H1 (cell line): ENCODE data around the gene DIAPH2. TPM values are rescaled to one million over a fixed set of nuclear protein-coding genes. Genes with fewer than 3 reads are reported as not detected.

Experiments used
- CTCF ChIA-PET: fragments of 300-600 bp; sonication (Branson Sonifier 250); formaldehyde crosslinking; loops from one replicate; lab custom pipeline; 2021; ENCODE audit not compliant: partially characterized antibody; lab: Charles Lee
- POLR2A ChIA-PET: fragments of 300-600 bp; sonication (Branson Sonifier 250); formaldehyde crosslinking; loops from one replicate; lab custom pipeline; 2021; ENCODE audit warnings: inconsistent platforms; ENCODE audit not compliant: partially characterized antibody; lab: Charles Lee
- DNase-seq, 2 experiments: peaks; one replicate each; pipeline versions ENCODE4 v3.0.0 to v3.0.0-alpha.2; 2010 to 2022; ENCODE audit warnings: low spot score in 2 of 2, low read depth in 1 of 2, mixed read lengths in 1 of 2
- FAIRE-seq: peaks from 2 replicates; lab custom pipeline; 2011; peaks lifted over from hg19 to GRCh38; lab: Jason Lieb, UNC
- H2AFZ ChIP-seq: 2 replicates; pipeline ENCODE4 v1.8.1; 2012; ENCODE audit warnings: low read length, inconsistent platforms
- H2AK5ac ChIP-seq: 2 replicates; pipeline ENCODE4 v1.6.1; 2013; ENCODE audit warnings: low read depth, low read length
- H2BK120ac ChIP-seq: replicated peaks from 2 replicates; pipeline ENCODE3; 2013; ENCODE audit warnings: low read depth, low read length, inconsistent platforms
- H2BK12ac ChIP-seq: 2 replicates; pipeline ENCODE4 v1.6.1; 2013; ENCODE audit warnings: low read depth, low read length
- H2BK15ac ChIP-seq: 2 replicates; pipeline ENCODE4 v1.6.1; 2013; ENCODE audit warnings: low read length
- H2BK20ac ChIP-seq: 2 replicates; pipeline ENCODE4 v1.6.1; 2013; ENCODE audit warnings: low read length
- H2BK5ac ChIP-seq: 2 replicates; pipeline ENCODE4 v1.6.1; 2013; ENCODE audit warnings: low read depth, low read length
- H3K14ac ChIP-seq: 2 replicates; pipeline ENCODE4 v1.6.1; 2013; ENCODE audit warnings: inconsistent platforms; ENCODE audit not compliant: insufficient read length
- H3K18ac ChIP-seq: 2 replicates; pipeline ENCODE4 v1.6.1; 2013; ENCODE audit warnings: low read length; ENCODE audit errors: extremely low read depth
- H3K23ac ChIP-seq: 2 replicates; pipeline ENCODE4 v1.6.1; 2013; ENCODE audit warnings: inconsistent platforms; ENCODE audit not compliant: insufficient read length
- H3K23me2 ChIP-seq: 2 replicates; pipeline ENCODE4 v1.6.1; 2013; ENCODE audit warnings: low read depth, low read length
- H3K27ac ChIP-seq: 2 replicates; pipeline ENCODE4 v1.6.1; 2011; ENCODE audit warnings: low read depth, low read length, inconsistent platforms
- H3K27me3 ChIP-seq, 4 experiments: replicated peaks in 1 of 4; 1 replicate in 1 of 4; 2 replicates in 3 of 4; pipeline versions ENCODE4 v1.6.1 to v1.8.1; 2011 to 2013; ENCODE audit warnings: low read length in 3 of 4, mild to moderate bottlenecking in 3 of 4, inconsistent platforms in 2 of 4, mixed read lengths in 2 of 4, moderate library complexity in 1 of 4; ENCODE audit not compliant: control insufficient read depth in 3 of 4, insufficient read depth in 3 of 4; ENCODE audit errors: extremely low read depth in 1 of 4
- H3K36me3 ChIP-seq, 4 experiments: 2 replicates each; pipeline versions ENCODE4 v1.6.1 to v1.8.1; 2011 to 2013; ENCODE audit warnings: mild to moderate bottlenecking in 4 of 4, low read length in 3 of 4, moderate library complexity in 2 of 4, control low read depth in 1 of 4, inconsistent platforms in 1 of 4; ENCODE audit not compliant: insufficient read depth in 4 of 4, control insufficient read depth in 2 of 4
- H3K4ac ChIP-seq: replicated peaks from 2 replicates; pipeline ENCODE3; 2013; ENCODE audit warnings: low read length, low read depth, mixed read lengths, inconsistent platforms; ENCODE audit not compliant: insufficient read length
- H3K4me1 ChIP-seq, 4 experiments: replicated peaks in 1 of 4; 1 replicate in 1 of 4; 2 replicates in 3 of 4; pipeline versions ENCODE4 v1.6.1 to v1.8.1; 2011 to 2013; ENCODE audit warnings: low read length in 3 of 4, inconsistent platforms in 2 of 4, mixed read lengths in 1 of 4; ENCODE audit not compliant: insufficient read depth in 4 of 4, control insufficient read depth in 3 of 4
- H3K4me2 ChIP-seq, 2 experiments: 2 replicates each; pipeline versions ENCODE4 v1.6.1 to v1.8.1; 2011 to 2013; ENCODE audit warnings: low read depth in 2 of 2, low read length in 2 of 2, control low read depth in 1 of 2, inconsistent platforms in 1 of 2, mild to moderate bottlenecking in 1 of 2; ENCODE audit not compliant: insufficient read depth in 1 of 2
- H3K4me3 ChIP-seq, 4 experiments: fragments of 200-600, 300-600 bp in 1 of 4; sonication (generic), shearing (Covaris generic), sonication (Bioruptor Twin) in 1 of 4; 2 replicates each; pipeline versions ENCODE4 v1.5.1 to v1.8.1; 2011 to 2016; ENCODE audit warnings: low read length in 4 of 4, low read depth in 3 of 4, control low read depth in 2 of 4, inconsistent platforms in 2 of 4, mild to moderate bottlenecking in 2 of 4, mixed read lengths in 1 of 4, moderate library complexity in 1 of 4; ENCODE audit not compliant: insufficient read depth in 2 of 4; ENCODE audit errors: extremely low read depth in 1 of 4
- H3K56ac ChIP-seq: replicated peaks from 2 replicates; pipeline ENCODE3; 2013; ENCODE audit warnings: low read depth, mild to moderate bottlenecking, mixed read lengths, low read length, inconsistent platforms; ENCODE audit not compliant: insufficient read length
- H3K79me1 ChIP-seq: 2 replicates; pipeline ENCODE4 v1.6.1; 2013; ENCODE audit warnings: low read depth, low read length, control low read depth
- H3K79me2 ChIP-seq, 2 experiments: 2 replicates each; pipeline versions ENCODE4 v1.6.1 to v1.8.1; 2012 to 2013; ENCODE audit warnings: low read length in 2 of 2, mild to moderate bottlenecking in 2 of 2, inconsistent platforms in 1 of 2; ENCODE audit not compliant: insufficient read depth in 2 of 2, control insufficient read depth in 1 of 2
- H3K9ac ChIP-seq, 4 experiments: replicated peaks in 1 of 4; 1 replicate in 1 of 4; 2 replicates in 3 of 4; pipeline versions ENCODE4 v1.6.1 to v1.8.1; 2011 to 2013; ENCODE audit warnings: low read depth in 3 of 4, low read length in 3 of 4, control low read depth in 2 of 4, mild to moderate bottlenecking in 2 of 4, moderate library complexity in 2 of 4, inconsistent platforms in 1 of 4; ENCODE audit errors: extremely low read depth in 1 of 4
- H3K9me3 ChIP-seq, 2 experiments: 2 replicates each; pipeline versions ENCODE4 v1.6.1 to v1.8.1; 2012 to 2013; ENCODE audit warnings: mild to moderate bottlenecking in 2 of 2, moderate library complexity in 2 of 2, control low read depth in 1 of 2, inconsistent platforms in 1 of 2, low read depth in 1 of 2, low read length in 1 of 2, mixed read lengths in 1 of 2; ENCODE audit not compliant: insufficient read depth in 2 of 2
- H4K20me1 ChIP-seq, 2 experiments: replicated peaks in 1 of 2; 2 replicates each; pipeline versions ENCODE3 to v1.8.1; 2011 to 2013; ENCODE audit warnings: inconsistent platforms in 2 of 2, low read length in 2 of 2, mild to moderate bottlenecking in 1 of 2; ENCODE audit not compliant: insufficient read depth in 2 of 2, control insufficient read depth in 1 of 2
- H4K5ac ChIP-seq: 2 replicates; pipeline ENCODE4 v1.6.1; 2013; ENCODE audit warnings: low read length, low read depth, mixed read lengths, inconsistent platforms; ENCODE audit not compliant: insufficient read length
- H4K8ac ChIP-seq: 2 replicates; pipeline ENCODE4 v1.8.0; 2013; ENCODE audit warnings: mild to moderate bottlenecking, moderate library complexity, low read length, inconsistent platforms; ENCODE audit not compliant: insufficient read depth; ENCODE audit errors: extremely low read depth
- H4K91ac ChIP-seq: replicated peaks from 2 replicates; pipeline ENCODE3; 2013; ENCODE audit warnings: low read length, mixed read lengths, inconsistent platforms; ENCODE audit not compliant: insufficient read length
- CHD1 ChIP-seq: IDR thresholded peaks from 2 replicates; pipeline ENCODE4 v1.6.1; 2012; ENCODE audit warnings: low read depth, low read length, improper control_type of control experiment
- CREB1 ChIP-seq: IDR thresholded peaks from 2 replicates; pipeline ENCODE4 v1.6.1; 2012; ENCODE audit warnings: inconsistent platforms
- E2F6 ChIP-seq: IDR thresholded peaks from 2 replicates; pipeline ENCODE4 v1.6.1; 2012; ENCODE audit warnings: inconsistent platforms
- JUND ChIP-seq: IDR thresholded peaks from 2 replicates; pipeline ENCODE4 v1.6.1; 2011; ENCODE audit warnings: mild to moderate bottlenecking, improper control_type of control experiment, low read length
- KDM5A ChIP-seq: fragments of 200-600 bp; IDR thresholded peaks from 2 replicates; pipeline ENCODE4 v1.7.1; 2012; ENCODE audit warnings: mild to moderate bottlenecking, low read length, inconsistent platforms, mixed read lengths
- POLR2AphosphoS5 ChIP-seq: IDR thresholded peaks from 2 replicates; pipeline ENCODE4 v1.6.1; 2011; ENCODE audit warnings: low read depth, low read length
- SP1 ChIP-seq: IDR thresholded peaks from 2 replicates; pipeline ENCODE4 v1.6.1; 2011; ENCODE audit warnings: low read depth, low read length
- TBP ChIP-seq: IDR thresholded peaks from 2 replicates; pipeline ENCODE4 v1.6.1; 2011; ENCODE audit warnings: low read depth, low read length, improper control_type of control experiment
- WGBS, 2 experiments: shearing (Covaris generic) in 1 of 2; methylation state at CpG; one replicate each; pipeline versions ENCODE4 v1.1.6 to v1.1.7; 2013 to 2015; ENCODE audit warnings: low lambda C conversion rate in 2 of 2, mixed read lengths in 2 of 2, inconsistent platforms in 1 of 2, low coverage in 1 of 2, missing lambda C conversion rate in 1 of 2; ENCODE audit not compliant: insufficient replicate concordance in 2 of 2, insufficient coverage in 1 of 2, insufficient read length in 1 of 2; ENCODE audit errors: extremely low coverage in 1 of 2, missing lambda C conversion rate in 1 of 2; 5-methylcytosine and 5-hydroxymethylcytosine counted together
- polyA plus RNA-seq, 7 experiments: library from polyadenylated mRNA; depleted of rRNA in 3 of 7; stranded (reverse) in 5 of 7; unstranded in 2 of 7; fragments of >200 nt in 5 of 7; fragments of 200-250 nt in 2 of 7; gene quantifications; 1 replicate in 5 of 7; 2 replicates in 1 of 7; 4 replicates in 1 of 7; pipeline versions ENCODE4 v1.2.1 to v1.2.3, GENCODE V29; 2011 to 2013; ENCODE audit warnings: missing spikeins in 2 of 7, mixed read lengths in 2 of 7
- total RNA-seq: library from RNA; stranded (reverse); fragmentation: NEBNext Ultra II Directional; extraction: Animal tissue kit (Norgen Biotek cat#: 25700); gene quantifications from 2 replicates; pipeline ENCODE4 v1.2.1, GENCODE V29; 2021
- TF ChIP-seq, protein P1 (sequence below): IDR thresholded peaks from 2 replicates; pipeline ENCODE4 v1.6.1; 2012; ENCODE audit warnings: low read length, inconsistent platforms
- TF ChIP-seq, protein P2 (sequence below), 3 experiments: IDR thresholded peaks; 1 replicate in 2 of 3; 2 replicates in 1 of 3; pipeline versions ENCODE4 v1.5.1 to v1.6.1; 2011; ENCODE audit warnings: low read length in 3 of 3, mild to moderate bottlenecking in 3 of 3, inconsistent platforms in 2 of 3, low read depth in 1 of 3, moderate library complexity in 1 of 3; ENCODE audit not compliant: insufficient read depth in 1 of 3; ENCODE audit errors: control extremely low read depth in 1 of 3

DIAPH2 gene
- total and polyA plus RNA-seq, 2 of the 8 experiments (the other 6 are each of a cell fraction or from before 2014, with no cell fraction given) = 4.4 to 24.3 TPM

- Histone ChIP-seq H4K91ac (no peak overlapping the region), H3K36me3 (no peaks in the 10 kb centered on the region), H2BK20ac (no peak overlapping the region), H4K5ac (no peak overlapping the region), H2AFZ (no peak overlapping the region), H3K23ac (no peak overlapping the region), H3K56ac (no peak overlapping the region), H3K27me3 (no peaks in the 10 kb centered on the region), H3K27ac (no peak overlapping the region), H3K4ac (no peak overlapping the region), H3K4me1 (no peaks in the 10 kb centered on the region; a peak in 2 of 7 replicates), H3K9ac (no peak overlapping the region), H2BK5ac (no peak overlapping the region), H3K79me2 (no peaks in the 10 kb centered on the region), H3K79me1 (no peaks in the 10 kb centered on the region), H3K4me3 (no peak overlapping the region), H2BK120ac (no peak overlapping the region), H3K18ac (no peak overlapping the region), H3K9me3 (no peaks in the 10 kb centered on the region), H2BK12ac (no peak overlapping the region), H2BK15ac (no peak overlapping the region), H3K23me2 (no peaks in the 10 kb centered on the region), H3K4me2 (no peak overlapping the region), H4K8ac (no peak overlapping the region), H4K20me1 (no peaks in the 10 kb centered on the region), H2AK5ac (no peak overlapping the region), H3K14ac (no peak overlapping the region)
- WGBS, 2 experiments = 91% methylated on average over 2 of the region's 3 CpGs; no CpG with 5 or more reads in 1 of the 2 experiments
- POLR2A ChIA-PET = no interaction called here
- DNase-seq (no peak), FAIRE-seq (no peak)
- CTCF ChIA-PET = no interaction called here
- no peak for TF ChIP-seq E2F6
- no peak for TF ChIP-seq CHD1
- TF ChIP-seq TBP = no peak
- TF ChIP-seq, protein P1, sequence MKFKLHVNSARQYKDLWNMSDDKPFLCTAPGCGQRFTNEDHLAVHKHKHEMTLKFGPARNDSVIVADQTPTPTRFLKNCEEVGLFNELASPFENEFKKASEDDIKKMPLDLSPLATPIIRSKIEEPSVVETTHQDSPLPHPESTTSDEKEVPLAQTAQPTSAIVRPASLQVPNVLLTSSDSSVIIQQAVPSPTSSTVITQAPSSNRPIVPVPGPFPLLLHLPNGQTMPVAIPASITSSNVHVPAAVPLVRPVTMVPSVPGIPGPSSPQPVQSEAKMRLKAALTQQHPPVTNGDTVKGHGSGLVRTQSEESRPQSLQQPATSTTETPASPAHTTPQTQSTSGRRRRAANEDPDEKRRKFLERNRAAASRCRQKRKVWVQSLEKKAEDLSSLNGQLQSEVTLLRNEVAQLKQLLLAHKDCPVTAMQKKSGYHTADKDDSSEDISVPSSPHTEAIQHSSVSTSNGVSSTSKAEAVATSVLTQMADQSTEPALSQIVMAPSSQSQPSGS = no peak
- no peak for TF ChIP-seq SP1
- TF ChIP-seq KDM5A = no peak
- no peak for TF ChIP-seq CREB1
- TF ChIP-seq POLR2AphosphoS5 = no peak
- no peak for TF ChIP-seq JUND
- TF ChIP-seq, protein P2, sequence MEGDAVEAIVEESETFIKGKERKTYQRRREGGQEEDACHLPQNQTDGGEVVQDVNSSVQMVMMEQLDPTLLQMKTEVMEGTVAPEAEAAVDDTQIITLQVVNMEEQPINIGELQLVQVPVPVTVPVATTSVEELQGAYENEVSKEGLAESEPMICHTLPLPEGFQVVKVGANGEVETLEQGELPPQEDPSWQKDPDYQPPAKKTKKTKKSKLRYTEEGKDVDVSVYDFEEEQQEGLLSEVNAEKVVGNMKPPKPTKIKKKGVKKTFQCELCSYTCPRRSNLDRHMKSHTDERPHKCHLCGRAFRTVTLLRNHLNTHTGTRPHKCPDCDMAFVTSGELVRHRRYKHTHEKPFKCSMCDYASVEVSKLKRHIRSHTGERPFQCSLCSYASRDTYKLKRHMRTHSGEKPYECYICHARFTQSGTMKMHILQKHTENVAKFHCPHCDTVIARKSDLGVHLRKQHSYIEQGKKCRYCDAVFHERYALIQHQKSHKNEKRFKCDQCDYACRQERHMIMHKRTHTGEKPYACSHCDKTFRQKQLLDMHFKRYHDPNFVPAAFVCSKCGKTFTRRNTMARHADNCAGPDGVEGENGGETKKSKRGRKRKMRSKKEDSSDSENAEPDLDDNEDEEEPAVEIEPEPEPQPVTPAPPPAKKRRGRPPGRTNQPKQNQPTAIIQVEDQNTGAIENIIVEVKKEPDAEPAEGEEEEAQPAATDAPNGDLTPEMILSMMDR (IDR thresholded peaks at IDR 0.05; ENCODE audit: control extremely low read depth in 1 of 3, insufficient read depth in 1 of 3, low read depth in 1 of 3, low read length in 3 of 3) = no peak
These were observed 549.9 kb downstream of the DIAPH2 start for GRCh38 chrX:97234471-97235081.
